Muscle layer of duodenum (tissue), 2 donors: ENCODE results near the gene KMT2D.

Source experiments
- H3K27ac ChIP-seq: one replicate; pipeline ENCODE4 v1.7.0; 2013; ENCODE audit warnings: mild to moderate bottlenecking, low read length
- H3K27me3 ChIP-seq: one replicate; pipeline ENCODE4 v1.7.0; 2013; ENCODE audit warnings: low read depth, mild to moderate bottlenecking, control low read depth, low read length
- H3K36me3 ChIP-seq, 2 donors: one replicate each; pipeline ENCODE4 v1.7.0; 2013; ENCODE audit warnings: low read length in 2 of 2, control low read depth in 1 of 2, mild to moderate bottlenecking in 1 of 2; ENCODE audit not compliant: insufficient read depth in 2 of 2, control insufficient read depth in 1 of 2
- H3K4me1 ChIP-seq, 2 donors: one replicate each; pipeline ENCODE4 v1.7.0; 2013; ENCODE audit warnings: low read length in 2 of 2, mild to moderate bottlenecking in 2 of 2, control low read depth in 1 of 2, moderate library complexity in 1 of 2; ENCODE audit not compliant: insufficient read depth in 2 of 2, control insufficient read depth in 1 of 2
- H3K4me3 ChIP-seq, 2 donors: one replicate each; pipeline ENCODE4 v1.7.0; 2013; ENCODE audit warnings: low read length in 2 of 2, low read depth in 1 of 2, mild to moderate bottlenecking in 1 of 2
- H3K9me3 ChIP-seq, 2 donors: one replicate each; pipeline ENCODE4 v1.7.0; 2013; ENCODE audit warnings: low read length in 2 of 2, control low read depth in 1 of 2, mild to moderate bottlenecking in 1 of 2; ENCODE audit not compliant: control insufficient read depth in 1 of 2
- donor health status: healthy.

The KMT2D gene

GRCh38 chr12:49060237-49061156, at the start of gene KMT2D:
KMT2D (minus strand) TSS chr12:49060794; CDS start chr12:49055324, 5,470 bp downstream.
- peaks cover under 1 to 3% of the 10 kb centered on the region in 2 donors for H3K36me3 ChIP-seq
- H3K9me3 ChIP-seq = no peaks in the 10 kb centered on the region
- H3K27ac ChIP-seq = peak within 1 kb of the TSS; percentile 94
- peak within 1 kb of the TSS; percentile 89 to 92 for H3K4me3 ChIP-seq
- no peaks in the 10 kb centered on the region for H3K27me3 ChIP-seq
- H3K4me1 ChIP-seq = peaks cover 25 to 42% of the 10 kb centered on the region in 2 donors

GRCh38 chr12:49109641-49110463, 49.3 kb upstream of the KMT2D start:
- Histone ChIP-seq H3K9me3 (no peaks in the 10 kb centered on the region), H3K4me1 (peaks cover 16 to 41% of the 10 kb centered on the region in 2 donors), H3K27me3 (no peaks in the 10 kb centered on the region), H3K27ac (peak overlapping the region; percentile 90), H3K36me3 (peaks cover 13 to 16% of the 10 kb centered on the region in 2 donors), H3K4me3 (peak overlapping the region; percentile 74 to 89)

GRCh38 chr12:49108958-49109404, 48.4 kb upstream of the KMT2D start:
- Histone ChIP-seq H3K27ac (peak overlapping the region; percentile 89), H3K9me3 (no peaks in the 10 kb centered on the region), H3K4me3 (peak overlapping the region; percentile 74 to 89), H3K4me1 (peaks cover 16 to 49% of the 10 kb centered on the region in 2 donors), H3K27me3 (no peaks in the 10 kb centered on the region), H3K36me3 (peaks cover 18 to 25% of the 10 kb centered on the region in 2 donors)

GRCh38 chr12:49105504-49106084, 45.0 kb upstream of the KMT2D start:
- Histone ChIP-seq H3K36me3 (peaks cover 51 to 57% of the 10 kb centered on the region in 2 donors), H3K9me3 (no peaks in the 10 kb centered on the region), H3K27me3 (no peaks in the 10 kb centered on the region), H3K27ac (peak overlapping the region; percentile 20), H3K4me1 (peaks cover 16 to 49% of the 10 kb centered on the region in 2 donors), H3K4me3 (no peak overlapping the region)

GRCh38 chr12:49104822-49105221, 44.2 kb upstream of the KMT2D start:
- Histone ChIP-seq H3K36me3 (peaks cover 59 to 65% of the 10 kb centered on the region in 2 donors), H3K27me3 (no peaks in the 10 kb centered on the region), H3K9me3 (no peaks in the 10 kb centered on the region), H3K27ac (no peak overlapping the region), H3K4me1 (peaks cover 16 to 49% of the 10 kb centered on the region in 2 donors), H3K4me3 (no peak overlapping the region)

- Histone ChIP-seq H3K4me1 (peaks cover 4 to 13% of the 10 kb centered on the region in 2 donors), H3K27ac (no peak overlapping the region), H3K27me3 (no peaks in the 10 kb centered on the region), H3K9me3 (no peaks in the 10 kb centered on the region), H3K36me3 (peaks cover 77 to 78% of the 10 kb centered on the region in 2 donors), H3K4me3 (no peak overlapping the region)
Observed at GRCh38 chr12:49100380-49100779, 39.8 kb upstream of the KMT2D start.

- Histone ChIP-seq H3K27me3 (peaks cover 10% of the 10 kb centered on the region), H3K4me3 (no peak overlapping the region), H3K4me1 (peaks cover 0 to 14% of the 10 kb centered on the region in 2 donors), H3K36me3 (peaks cover 61 to 70% of the 10 kb centered on the region in 2 donors), H3K9me3 (no peaks in the 10 kb centered on the region), H3K27ac (no peak overlapping the region)
Observed at GRCh38 chr12:49098703-49099102, 38.1 kb upstream of the KMT2D start.

GRCh38 chr12:49098035-49098451, 37.4 kb upstream of the KMT2D start:
- H3K4me1 ChIP-seq = peaks cover 0 to 18% of the 10 kb centered on the region in 2 donors
- peaks cover 16% of the 10 kb centered on the region for H3K27me3 ChIP-seq
- no peak overlapping the region for H3K27ac ChIP-seq
- H3K36me3 ChIP-seq = peaks cover 55 to 64% of the 10 kb centered on the region in 2 donors
- H3K4me3 ChIP-seq = no peak overlapping the region
- no peaks in the 10 kb centered on the region for H3K9me3 ChIP-seq

GRCh38 chr12:49097381-49097780, 36.8 kb upstream of the KMT2D start:
- Histone ChIP-seq H3K27me3 (peaks cover 23% of the 10 kb centered on the region), H3K9me3 (no peaks in the 10 kb centered on the region), H3K36me3 (peaks cover 48 to 57% of the 10 kb centered on the region in 2 donors)

GRCh38 chr12:49094975-49095365, 34.4 kb upstream of the KMT2D start:
- H3K4me3 ChIP-seq = no peak overlapping the region
- H3K9me3 ChIP-seq = no peaks in the 10 kb centered on the region
- H3K4me1 ChIP-seq = peaks cover 3 to 49% of the 10 kb centered on the region in 2 donors
- H3K27me3 ChIP-seq = peaks cover 44% of the 10 kb centered on the region
- peaks cover 26 to 33% of the 10 kb centered on the region in 2 donors for H3K36me3 ChIP-seq
- peak overlapping the region; percentile 16 for H3K27ac ChIP-seq

More at GRCh38 chr12:49097381-49097780, 36.8 kb upstream of the KMT2D start:
- H3K4me1 ChIP-seq = peaks cover 0 to 25% of the 10 kb centered on the region in 2 donors
- no peak overlapping the region for H3K4me3 ChIP-seq
- no peak overlapping the region for H3K27ac ChIP-seq
